ENCODE data around the gene METTL23. TPM values are rescaled to one million over a fixed set of nuclear protein-coding genes. Genes with fewer than 3 reads are reported as not detected.
"Not testable (repeated sequence)": the region's sequence is repeated elsewhere in the genome, so short reads cannot be mapped to it uniquely, and the experiment has no call there.

The METTL23 gene
- total RNA-seq, 4 donors from 2014 or later: 27.4 to 40.9 (median 33.7) TPM

GRCh38 chr17:76740329-76741118, 13.9 kb downstream of the METTL23 start:
- DNase-seq (ENCODE audit: low spot score in 2 of 2): no peak
- H3K4me3 ChIP-seq (ENCODE audit: low read depth, poor library complexity, severe bottlenecking): no peak overlapping the region
- TF ChIP-seq POLR2A (IDR thresholded peaks at IDR 0.05): no peak
- TF ChIP-seq, protein P1, sequence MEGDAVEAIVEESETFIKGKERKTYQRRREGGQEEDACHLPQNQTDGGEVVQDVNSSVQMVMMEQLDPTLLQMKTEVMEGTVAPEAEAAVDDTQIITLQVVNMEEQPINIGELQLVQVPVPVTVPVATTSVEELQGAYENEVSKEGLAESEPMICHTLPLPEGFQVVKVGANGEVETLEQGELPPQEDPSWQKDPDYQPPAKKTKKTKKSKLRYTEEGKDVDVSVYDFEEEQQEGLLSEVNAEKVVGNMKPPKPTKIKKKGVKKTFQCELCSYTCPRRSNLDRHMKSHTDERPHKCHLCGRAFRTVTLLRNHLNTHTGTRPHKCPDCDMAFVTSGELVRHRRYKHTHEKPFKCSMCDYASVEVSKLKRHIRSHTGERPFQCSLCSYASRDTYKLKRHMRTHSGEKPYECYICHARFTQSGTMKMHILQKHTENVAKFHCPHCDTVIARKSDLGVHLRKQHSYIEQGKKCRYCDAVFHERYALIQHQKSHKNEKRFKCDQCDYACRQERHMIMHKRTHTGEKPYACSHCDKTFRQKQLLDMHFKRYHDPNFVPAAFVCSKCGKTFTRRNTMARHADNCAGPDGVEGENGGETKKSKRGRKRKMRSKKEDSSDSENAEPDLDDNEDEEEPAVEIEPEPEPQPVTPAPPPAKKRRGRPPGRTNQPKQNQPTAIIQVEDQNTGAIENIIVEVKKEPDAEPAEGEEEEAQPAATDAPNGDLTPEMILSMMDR (IDR thresholded peaks at IDR 0.05): no peak
- intact Hi-C loops (cut with DNase I; ENCODE audit: low total_unique reads): no loop called here
- WGBS, 2 donors: 65 to 75% methylated on average over 5 of the region's 5 CpGs

GRCh38 chr17:76742958-76743357, 16.3 kb downstream of the METTL23 start:
- TF ChIP-seq POLR2A (IDR thresholded peaks at IDR 0.05): no peak
- TF ChIP-seq, protein P1 (IDR thresholded peaks at IDR 0.05): no peak
- H3K4me3 ChIP-seq (ENCODE audit: low read depth, poor library complexity, severe bottlenecking): no peak overlapping the region
- no peak for DNase-seq (ENCODE audit: low spot score in 2 of 2)
- intact Hi-C loops (cut with DNase I; ENCODE audit: low total_unique reads): no loop called here

GRCh38 chr17:76744747-76745146, 18.1 kb downstream of the METTL23 start:
- 98 to 100% methylated on average over 2 of the region's 2 CpGs for WGBS, 2 donors

DNA sequence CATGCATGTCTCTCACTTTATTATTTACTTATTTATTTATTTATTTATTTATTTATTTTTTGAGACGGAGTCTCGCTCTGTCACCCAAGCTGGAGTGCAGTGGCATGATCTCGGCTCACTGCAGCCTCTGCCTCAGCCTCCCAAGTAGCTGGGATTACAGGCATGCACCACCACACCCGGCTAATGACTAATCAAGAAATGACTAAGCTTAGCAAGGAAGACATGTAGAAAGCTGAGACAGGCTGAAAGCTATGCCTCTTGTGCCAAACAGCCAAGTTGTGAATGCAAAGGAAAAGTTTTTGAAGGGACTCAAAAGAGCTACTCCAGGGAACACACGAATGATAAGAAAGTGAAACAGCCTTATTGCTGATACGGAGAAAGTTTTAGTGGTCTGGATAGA, 19.1 kb downstream of the METTL23 start:
- intact Hi-C loops (cut with DNase I; ENCODE audit: low total_unique reads): not testable (repeated sequence)
- 86 to 91% methylated on average over 6 of the region's 6 CpGs for WGBS, 2 donors

More at GRCh38 chr17:76744747-76745146, 18.1 kb downstream of the METTL23 start:
- no peak for DNase-seq (ENCODE audit: low spot score in 2 of 2)
- TF ChIP-seq POLR2A (IDR thresholded peaks at IDR 0.05): no peak
- TF ChIP-seq, protein P1 (IDR thresholded peaks at IDR 0.05): no peak
- intact Hi-C loops (cut with DNase I; ENCODE audit: low total_unique reads): no loop called here
- no peak overlapping the region for H3K4me3 ChIP-seq (ENCODE audit: low read depth, poor library complexity, severe bottlenecking)

GRCh38 chr17:76747716-76748363, 21.2 kb downstream of the METTL23 start:
- intact Hi-C loops (cut with DNase I; ENCODE audit: low total_unique reads): no loop called here
- no peak overlapping the region for H3K4me3 ChIP-seq (ENCODE audit: low read depth, poor library complexity, severe bottlenecking)
- TF ChIP-seq POLR2A (IDR thresholded peaks at IDR 0.05): no peak
- TF ChIP-seq, protein P1 (IDR thresholded peaks at IDR 0.05): no peak
- 33 to 44% methylated on average over 9 of the region's 9 CpGs for WGBS, 2 donors
- no peak for DNase-seq (ENCODE audit: low spot score in 2 of 2)

More for the DNA sequence above, 19.1 kb downstream of the METTL23 start:
- H3K4me3 ChIP-seq (ENCODE audit: low read depth, poor library complexity, severe bottlenecking); DNase-seq (ENCODE audit: low spot score in 2 of 2): not testable (repeated sequence)

DNA sequence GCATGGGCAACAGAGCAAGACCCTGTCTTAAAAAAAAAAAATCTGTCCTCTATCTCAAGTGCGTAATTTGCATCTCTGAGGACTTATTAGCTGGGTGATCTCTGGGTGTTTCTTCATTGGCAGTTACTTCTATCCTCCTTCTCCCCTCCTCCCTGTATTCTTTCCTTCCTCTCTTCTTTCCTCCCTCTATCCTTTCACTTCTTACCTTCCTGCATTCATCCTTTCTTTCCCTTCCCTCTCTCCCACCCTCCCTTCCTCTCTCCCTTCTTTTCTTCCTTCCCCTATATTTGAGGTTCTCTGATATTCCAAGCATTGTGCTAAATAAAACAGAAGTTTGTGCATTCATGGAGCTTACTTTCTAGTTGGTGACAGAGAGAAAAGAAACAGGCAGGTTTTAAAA, 22.0 kb downstream of the METTL23 start:
- WGBS, 2 donors: 96 to 100% methylated on average over 1 of the region's 1 CpG
- intact Hi-C loops (cut with DNase I; ENCODE audit: low total_unique reads): no loop called here
- TF ChIP-seq POLR2A (IDR thresholded peaks at IDR 0.05): no peak
- TF ChIP-seq, protein P1 (IDR thresholded peaks at IDR 0.05): no peak
- no peak for DNase-seq (ENCODE audit: low spot score in 2 of 2)
- no peak overlapping the region for H3K4me3 ChIP-seq (ENCODE audit: low read depth, poor library complexity, severe bottlenecking)

Data from lower leg skin (tissue), 4 donors.